ENCODE results near the gene ZC3HAV1. TPM values are rescaled to one million over a fixed set of nuclear protein-coding genes. Genes with fewer than 3 reads are reported as not detected.

Gene ZC3HAV1
- total and polyA plus RNA-seq, 9 of the 15 experiments (the other 6 are each of a cell fraction or from before 2014, with no cell fraction given) = 11.9 to 40.5 (median 23.9) TPM

DNA sequence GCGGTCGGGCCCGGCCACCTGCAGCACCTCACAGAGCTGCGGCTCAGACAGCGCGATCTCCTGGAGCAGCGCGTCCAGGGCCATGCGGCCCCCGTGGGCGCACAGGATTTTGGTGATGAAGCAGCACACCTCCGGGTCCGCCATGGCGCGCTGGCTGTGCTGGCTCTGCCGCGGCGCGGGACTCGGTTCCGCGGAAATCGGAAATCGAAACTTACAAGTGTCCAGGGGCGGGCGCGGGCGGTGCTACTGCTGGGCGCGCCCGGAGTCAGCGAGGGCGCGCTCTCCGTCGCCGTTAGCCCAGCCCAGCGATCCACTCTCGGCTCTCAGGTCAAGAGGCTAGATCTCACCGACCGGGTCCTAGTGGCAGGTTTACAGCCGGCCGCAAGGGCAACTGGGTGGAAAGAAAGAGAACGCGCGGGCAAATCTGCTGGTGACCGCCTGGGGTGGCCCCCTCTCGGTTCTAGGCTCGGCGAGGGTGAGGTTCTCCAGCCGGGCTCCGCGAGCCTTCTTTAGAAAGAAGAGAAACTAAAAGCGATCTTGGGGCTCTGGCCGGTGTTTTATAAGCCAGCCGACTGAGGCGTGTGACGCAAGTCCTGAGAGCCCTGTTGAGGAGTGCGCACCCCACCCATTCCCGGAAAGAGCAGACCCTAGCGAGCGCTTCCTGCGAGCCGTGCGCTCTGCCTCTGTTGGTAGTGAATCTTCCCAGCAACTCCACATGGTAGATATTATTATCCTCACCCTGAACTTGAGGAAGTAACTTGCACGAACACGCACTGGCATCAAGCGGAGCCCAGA, at the start of gene ZC3HAV1 (continued):
- TF ChIP-seq, protein P1, sequence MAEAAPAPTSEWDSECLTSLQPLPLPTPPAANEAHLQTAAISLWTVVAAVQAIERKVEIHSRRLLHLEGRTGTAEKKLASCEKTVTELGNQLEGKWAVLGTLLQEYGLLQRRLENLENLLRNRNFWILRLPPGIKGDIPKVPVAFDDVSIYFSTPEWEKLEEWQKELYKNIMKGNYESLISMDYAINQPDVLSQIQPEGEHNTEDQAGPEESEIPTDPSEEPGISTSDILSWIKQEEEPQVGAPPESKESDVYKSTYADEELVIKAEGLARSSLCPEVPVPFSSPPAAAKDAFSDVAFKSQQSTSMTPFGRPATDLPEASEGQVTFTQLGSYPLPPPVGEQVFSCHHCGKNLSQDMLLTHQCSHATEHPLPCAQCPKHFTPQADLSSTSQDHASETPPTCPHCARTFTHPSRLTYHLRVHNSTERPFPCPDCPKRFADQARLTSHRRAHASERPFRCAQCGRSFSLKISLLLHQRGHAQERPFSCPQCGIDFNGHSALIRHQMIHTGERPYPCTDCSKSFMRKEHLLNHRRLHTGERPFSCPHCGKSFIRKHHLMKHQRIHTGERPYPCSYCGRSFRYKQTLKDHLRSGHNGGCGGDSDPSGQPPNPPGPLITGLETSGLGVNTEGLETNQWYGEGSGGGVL (CRISPR knock-in tag; IDR thresholded peaks at IDR 0.05) = no peak
- TF ChIP-seq ZNF124 (CRISPR knock-in tag; IDR thresholded peaks at IDR 0.05) = peak; percentile 88; the same call in 1 of the 2 replicates
- 0 out of 2 replicates have a peak, but pooled peaks have one; percentile 8 for TF ChIP-seq KLF16 (IDR thresholded peaks at IDR 0.05)
- no peak for TF ChIP-seq TSC22D4 (tag; IDR thresholded peaks at IDR 0.05)
- TF ChIP-seq, protein P2, sequence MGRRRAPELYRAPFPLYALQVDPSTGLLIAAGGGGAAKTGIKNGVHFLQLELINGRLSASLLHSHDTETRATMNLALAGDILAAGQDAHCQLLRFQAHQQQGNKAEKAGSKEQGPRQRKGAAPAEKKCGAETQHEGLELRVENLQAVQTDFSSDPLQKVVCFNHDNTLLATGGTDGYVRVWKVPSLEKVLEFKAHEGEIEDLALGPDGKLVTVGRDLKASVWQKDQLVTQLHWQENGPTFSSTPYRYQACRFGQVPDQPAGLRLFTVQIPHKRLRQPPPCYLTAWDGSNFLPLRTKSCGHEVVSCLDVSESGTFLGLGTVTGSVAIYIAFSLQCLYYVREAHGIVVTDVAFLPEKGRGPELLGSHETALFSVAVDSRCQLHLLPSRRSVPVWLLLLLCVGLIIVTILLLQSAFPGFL (CRISPR knock-in tag; IDR thresholded peaks at IDR 0.05) = 0 out of 2 replicates have a peak, but pooled peaks have one; percentile 89
- no peak for TF ChIP-seq MCM2 (IDR thresholded peaks at IDR 0.05; ENCODE audit: low read depth)
- TF ChIP-seq CBX1 (IDR thresholded peaks at IDR 0.05; ENCODE audit: low read depth) = peak; percentile 19; the same call in 1 of the 2 replicates
- TF ChIP-seq GATAD2A (IDR thresholded peaks at IDR 0.05) = peak; percentile 56; the same call in 1 of the 2 replicates
- 0 out of 2 replicates have a peak, but pooled peaks have one; percentile 47 for TF ChIP-seq NCOA6 (IDR thresholded peaks at IDR 0.05)
- 0 out of 2 replicates have a peak, but pooled peaks have one; percentile 19 for TF ChIP-seq LARP7 (IDR thresholded peaks at IDR 0.05)
- peak; percentile 83 for TF ChIP-seq CEBPG (CRISPR knock-in tag; IDR thresholded peaks at IDR 0.05)
- peak; percentile 86 to 93 for TF ChIP-seq CEBPG (tag; conservative IDR thresholded peaks at IDR 0.05 in 1 of 2, IDR thresholded peaks at IDR 0.05 in 1 of 2)
- TF ChIP-seq, protein P3, sequence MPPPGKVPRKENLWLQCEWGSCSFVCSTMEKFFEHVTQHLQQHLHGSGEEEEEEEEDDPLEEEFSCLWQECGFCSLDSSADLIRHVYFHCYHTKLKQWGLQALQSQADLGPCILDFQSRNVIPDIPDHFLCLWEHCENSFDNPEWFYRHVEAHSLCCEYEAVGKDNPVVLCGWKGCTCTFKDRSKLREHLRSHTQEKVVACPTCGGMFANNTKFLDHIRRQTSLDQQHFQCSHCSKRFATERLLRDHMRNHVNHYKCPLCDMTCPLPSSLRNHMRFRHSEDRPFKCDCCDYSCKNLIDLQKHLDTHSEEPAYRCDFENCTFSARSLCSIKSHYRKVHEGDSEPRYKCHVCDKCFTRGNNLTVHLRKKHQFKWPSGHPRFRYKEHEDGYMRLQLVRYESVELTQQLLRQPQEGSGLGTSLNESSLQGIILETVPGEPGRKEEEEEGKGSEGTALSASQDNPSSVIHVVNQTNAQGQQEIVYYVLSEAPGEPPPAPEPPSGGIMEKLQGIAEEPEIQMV (tag; conservative IDR thresholded peaks at IDR 0.05; ENCODE audit: low read depth) = no peak
- TF ChIP-seq XRCC3 (IDR thresholded peaks at IDR 0.05) = no peak
- TF ChIP-seq YBX1 (IDR thresholded peaks at IDR 0.05) = no peak
- TF ChIP-seq TGIF2 (CRISPR knock-in tag; IDR thresholded peaks at IDR 0.05) = peak; percentile 62; the same call in 1 of the 2 replicates
- TF ChIP-seq, protein P4, sequence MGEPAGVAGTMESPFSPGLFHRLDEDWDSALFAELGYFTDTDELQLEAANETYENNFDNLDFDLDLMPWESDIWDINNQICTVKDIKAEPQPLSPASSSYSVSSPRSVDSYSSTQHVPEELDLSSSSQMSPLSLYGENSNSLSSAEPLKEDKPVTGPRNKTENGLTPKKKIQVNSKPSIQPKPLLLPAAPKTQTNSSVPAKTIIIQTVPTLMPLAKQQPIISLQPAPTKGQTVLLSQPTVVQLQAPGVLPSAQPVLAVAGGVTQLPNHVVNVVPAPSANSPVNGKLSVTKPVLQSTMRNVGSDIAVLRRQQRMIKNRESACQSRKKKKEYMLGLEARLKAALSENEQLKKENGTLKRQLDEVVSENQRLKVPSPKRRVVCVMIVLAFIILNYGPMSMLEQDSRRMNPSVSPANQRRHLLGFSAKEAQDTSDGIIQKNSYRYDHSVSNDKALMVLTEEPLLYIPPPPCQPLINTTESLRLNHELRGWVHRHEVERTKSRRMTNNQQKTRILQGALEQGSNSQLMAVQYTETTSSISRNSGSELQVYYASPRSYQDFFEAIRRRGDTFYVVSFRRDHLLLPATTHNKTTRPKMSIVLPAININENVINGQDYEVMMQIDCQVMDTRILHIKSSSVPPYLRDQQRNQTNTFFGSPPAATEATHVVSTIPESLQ (CRISPR knock-in tag; IDR thresholded peaks at IDR 0.05) = peak; percentile 54; the same call in 1 of the 2 replicates
- no peak for TF ChIP-seq ZC3H11A (IDR thresholded peaks at IDR 0.05; ENCODE audit: low read depth, low read length)
- TF ChIP-seq, protein P5, sequence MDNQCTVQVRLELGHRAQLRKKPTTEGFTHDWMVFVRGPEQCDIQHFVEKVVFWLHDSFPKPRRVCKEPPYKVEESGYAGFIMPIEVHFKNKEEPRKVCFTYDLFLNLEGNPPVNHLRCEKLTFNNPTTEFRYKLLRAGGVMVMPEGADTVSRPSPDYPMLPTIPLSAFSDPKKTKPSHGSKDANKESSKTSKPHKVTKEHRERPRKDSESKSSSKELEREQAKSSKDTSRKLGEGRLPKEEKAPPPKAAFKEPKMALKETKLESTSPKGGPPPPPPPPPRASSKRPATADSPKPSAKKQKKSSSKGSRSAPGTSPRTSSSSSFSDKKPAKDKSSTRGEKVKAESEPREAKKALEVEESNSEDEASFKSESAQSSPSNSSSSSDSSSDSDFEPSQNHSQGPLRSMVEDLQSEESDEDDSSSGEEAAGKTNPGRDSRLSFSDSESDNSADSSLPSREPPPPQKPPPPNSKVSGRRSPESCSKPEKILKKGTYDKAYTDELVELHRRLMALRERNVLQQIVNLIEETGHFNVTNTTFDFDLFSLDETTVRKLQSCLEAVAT (IDR thresholded peaks at IDR 0.05) = peak; percentile 3 to 70; a peak in 2 of 4 replicates
- TF ChIP-seq PHF8 (IDR thresholded peaks at IDR 0.05; ENCODE audit: borderline replicate concordance, low read length) = peak; percentile 96
- peak; percentile 36; the same call in 1 of the 2 replicates for TF ChIP-seq BHLHE40 (IDR thresholded peaks at IDR 0.05; ENCODE audit: low read length)

Data from K562 (cell line).